Head of caudate nucleus (tissue), 42 donors: ENCODE results near the gene AEN.
A peak's percentile ranks its signal among the peaks of the same experiment; 100 is the strongest.

Experiments
- DNase-seq, 42 donors: peaks; one replicate each; pipeline versions ENCODE4 v3.0.0 to v3.0.0-alpha.2; 2020 to 2021; ENCODE audit warnings: mixed read lengths in 7 of 42
- intact Hi-C: fragments of 100-400 bp; cut with DNase I; formaldehyde crosslinking; loops from one replicate; pipeline ENCODE4 v1.15.0; 2022

AEN gene

DNA sequence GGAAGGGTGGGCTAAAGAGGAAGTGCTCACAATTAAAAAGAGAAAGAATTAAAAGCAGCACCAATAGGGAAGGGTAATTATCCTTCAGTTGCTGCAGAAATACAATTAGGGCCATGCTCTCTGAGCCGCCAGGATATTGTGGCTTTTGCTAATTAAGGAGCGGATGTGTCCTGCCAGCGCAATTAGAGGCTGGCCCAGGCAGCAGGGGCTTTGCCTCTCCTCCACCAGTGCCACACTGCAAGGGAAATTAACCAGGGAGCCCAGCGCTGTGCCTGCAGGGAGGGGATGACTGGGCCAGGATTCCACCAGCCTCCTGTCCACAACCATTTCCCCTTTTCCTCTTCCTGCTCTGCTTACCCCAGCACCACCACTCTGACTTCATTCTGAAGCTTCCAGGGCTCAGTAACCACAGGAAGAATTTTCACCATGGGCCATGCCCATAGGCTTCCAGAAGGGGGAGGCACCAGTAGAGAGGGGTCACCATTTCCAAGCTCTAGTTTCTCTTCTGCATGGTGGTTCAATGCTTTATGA, 10.4 kb upstream of the AEN start:
- intact Hi-C loops: loop anchor here (10.0 kb wide), 1 partner anchor 136 kb away; no protein-coding TSS in a partner anchor
- DNase-seq: peak in 3 of 42 donors; percentile 16 to 26 (median 16)

GRCh38 chr15:88612186-88612796, 8.8 kb upstream of the AEN start:
- no peak for DNase-seq
- intact Hi-C loops: loop anchor here (10.0 kb wide), 1 partner anchor 137 kb away; no protein-coding TSS in a partner anchor

- no peak for DNase-seq
- intact Hi-C loops: loop anchor here (10.0 kb wide), 1 partner anchor 139 kb away; no protein-coding TSS in a partner anchor
Observed at GRCh38 chr15:88613074-88613944, 7.8 kb upstream of the AEN start.

GRCh38 chr15:88615303-88616107, 5.6 kb upstream of the AEN start:
- DNase-seq: no peak
- intact Hi-C loops: loop anchor here (10.0 kb wide), 1 partner anchor 141 kb away; no protein-coding TSS in a partner anchor

DNA sequence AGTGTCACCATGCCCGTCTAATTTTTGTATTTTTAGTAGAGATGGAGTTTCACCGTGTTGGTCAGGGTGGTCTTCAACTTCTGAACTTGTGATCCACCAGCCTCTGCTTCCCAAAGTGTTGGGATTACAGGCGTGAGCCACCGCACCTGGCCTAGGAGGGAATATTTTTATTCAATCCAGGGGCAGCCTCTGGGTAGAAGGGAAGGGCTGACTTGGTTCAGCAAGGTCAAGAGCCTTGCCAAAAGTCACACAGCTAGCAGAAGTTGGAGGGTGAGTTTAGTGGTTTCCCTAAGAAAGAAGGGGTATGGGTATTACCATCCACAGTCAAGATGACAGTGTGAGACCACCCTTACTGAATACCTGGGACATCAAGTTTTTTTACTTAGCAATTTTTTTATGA, 4.9 kb upstream of the AEN start:
- DNase-seq: no peak
- intact Hi-C loops: loop anchor here (10.0 kb wide), 1 partner anchor 141 kb away; no protein-coding TSS in a partner anchor

DNA sequence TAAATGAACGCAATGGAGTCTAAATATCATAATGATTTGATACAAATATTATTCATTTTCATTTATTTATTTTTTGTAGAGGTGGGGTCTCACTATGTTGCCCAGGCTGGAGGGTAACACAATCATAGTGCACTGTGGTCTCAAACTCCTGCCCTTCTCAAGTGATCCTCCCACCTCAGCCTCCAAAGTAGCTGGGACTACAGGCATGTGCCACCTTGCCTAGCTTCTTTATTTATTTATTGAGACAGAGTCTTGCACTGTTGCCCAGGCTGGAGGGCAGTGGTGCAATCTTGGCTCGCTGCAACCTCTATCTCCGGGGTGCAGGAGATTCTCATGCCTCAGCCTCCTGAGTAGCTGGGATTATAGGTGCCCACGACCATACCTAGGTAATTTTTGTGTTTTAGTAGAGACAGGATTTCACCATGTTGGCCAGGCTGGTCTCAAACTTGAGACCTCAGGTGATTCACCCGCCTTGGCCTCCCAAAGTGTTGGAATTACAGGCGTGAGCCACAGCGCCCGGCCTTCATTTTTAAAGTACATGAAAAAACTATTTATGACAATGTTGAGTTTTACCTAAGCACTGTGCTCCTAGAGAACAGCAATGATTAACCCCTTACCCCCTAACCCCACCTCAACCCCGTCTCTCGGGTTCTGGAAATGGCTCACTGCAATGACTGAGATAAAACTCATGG, 4.0 kb upstream of the AEN start:
- DNase-seq: no peak
- intact Hi-C loops: loop anchor here (10.0 kb wide), 1 partner anchor 142 kb away; no protein-coding TSS in a partner anchor

GRCh38 chr15:88617790-88618189, 3.4 kb upstream of the AEN start:
- no peak for DNase-seq
- intact Hi-C loops: loop anchor here (10.0 kb wide), 1 partner anchor 143 kb away; no protein-coding TSS in a partner anchor

GRCh38 chr15:88618686-88619085, 2.5 kb upstream of the AEN start:
- intact Hi-C loops: loop anchor here (10.0 kb wide), 1 partner anchor 144 kb away; no protein-coding TSS in a partner anchor
- no peak for DNase-seq

DNA sequence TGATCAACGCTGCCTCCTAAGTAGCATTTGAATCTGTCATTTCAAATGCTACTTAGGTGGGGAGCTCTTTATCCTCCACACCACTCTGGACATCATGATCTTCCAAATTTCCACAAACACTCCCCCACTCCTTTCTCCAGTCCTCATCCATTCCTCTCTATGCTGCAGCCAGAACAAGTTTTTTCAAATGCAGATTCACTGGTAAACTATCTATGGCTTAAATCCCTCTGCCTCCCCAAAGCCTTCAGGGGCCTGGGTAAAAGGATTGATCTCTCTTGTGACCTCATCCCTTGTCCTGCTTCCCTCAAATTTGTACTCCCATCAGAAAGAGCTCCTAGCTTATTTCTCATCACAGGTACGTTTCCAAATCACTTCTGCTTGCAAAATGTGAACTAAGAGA, 1.3 kb upstream of the AEN start:
- intact Hi-C loops: loop anchor here (5.0 to 10.0 kb wide), 2 partner anchors 145 to 213 kb away; no protein-coding TSS in a partner anchor
- DNase-seq: no peak

DNA sequence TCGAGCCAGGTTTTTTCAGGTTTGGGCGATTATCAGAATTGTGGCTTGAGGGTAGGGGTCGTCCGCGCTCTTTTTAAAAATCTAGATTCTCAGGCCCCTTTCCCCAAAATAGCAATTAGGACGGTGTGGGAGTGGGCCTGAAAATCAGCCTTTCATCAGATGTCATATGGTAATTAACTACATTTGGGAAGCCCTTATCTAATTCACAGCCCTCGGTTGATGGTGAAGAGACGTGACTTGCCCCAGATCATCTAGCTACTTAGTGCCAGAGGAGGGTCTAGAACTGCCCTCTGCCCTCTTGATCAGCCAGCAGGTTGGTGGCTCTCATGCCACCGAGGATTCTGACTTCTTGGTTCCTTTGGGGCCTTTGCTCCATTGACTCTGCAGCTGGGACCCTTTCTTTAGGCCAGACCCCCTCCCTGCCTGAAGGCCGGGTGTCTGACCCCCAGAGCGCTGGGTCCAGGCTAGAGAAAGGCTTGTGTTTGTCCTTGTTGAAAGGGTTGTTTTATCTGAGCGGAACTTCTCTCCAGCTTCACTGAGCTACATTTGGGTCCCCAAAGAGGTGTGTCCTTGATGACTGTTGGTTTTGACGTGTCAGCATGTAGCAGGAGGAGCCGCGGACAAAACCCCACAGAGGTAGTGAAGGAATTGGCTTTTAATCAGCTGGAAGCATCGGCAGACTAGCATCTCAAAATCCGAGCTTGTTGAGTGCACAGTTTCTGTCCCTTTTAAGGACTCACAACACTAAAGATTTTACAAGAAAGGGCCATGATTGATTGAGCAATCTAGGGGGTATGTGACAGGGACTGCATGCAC, 857 bp downstream of the AEN start:
- intact Hi-C loops: loop anchor here (5.0 kb wide), 1 partner anchor 210 kb away; no protein-coding TSS in a partner anchor
- peak in 1 of 42 donors; percentile 32 for DNase-seq

DNA sequence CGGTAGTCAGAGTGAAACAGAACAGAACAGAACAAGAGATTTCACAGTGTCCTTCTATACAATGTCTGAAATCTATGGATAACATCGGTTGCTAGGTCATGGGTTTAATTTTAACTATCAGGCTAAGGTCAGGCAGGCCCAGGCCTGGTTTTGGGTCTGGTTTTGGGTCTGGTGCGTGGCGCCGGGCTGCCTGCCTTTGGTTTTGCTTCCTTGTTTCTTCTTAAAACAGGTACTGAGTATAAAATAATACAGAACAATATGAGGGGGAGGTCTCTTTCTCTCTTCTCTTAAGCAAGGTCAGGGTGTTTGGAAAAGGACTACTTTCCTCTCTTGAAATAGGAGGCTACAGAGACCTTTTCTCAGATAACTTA, 1.4 kb downstream of the AEN start:
- DNase-seq: peak in 1 of 42 donors; percentile 30
- intact Hi-C loops: loop anchor here (5.0 kb wide), 1 partner anchor 210 kb away; no protein-coding TSS in a partner anchor

GRCh38 chr15:88623061-88623460, 1.9 kb downstream of the AEN start:
- intact Hi-C loops: loop anchor here (5.0 kb wide), 1 partner anchor 209 kb away; no protein-coding TSS in a partner anchor
- DNase-seq: peak in 2 of 42 donors; percentile 24 to 51

GRCh38 chr15:88623632-88624031, 2.5 kb downstream of the AEN start:
- intact Hi-C loops: loop anchor here (5.0 kb wide), 1 partner anchor 209 kb away; no protein-coding TSS in a partner anchor
- peak in 1 of 42 donors; percentile 28 for DNase-seq

GRCh38 chr15:88624156-88624970, 3.2 kb downstream of the AEN start:
- intact Hi-C loops: loop anchor here (5.0 kb wide), 1 partner anchor 208 kb away; no protein-coding TSS in a partner anchor

DNA sequence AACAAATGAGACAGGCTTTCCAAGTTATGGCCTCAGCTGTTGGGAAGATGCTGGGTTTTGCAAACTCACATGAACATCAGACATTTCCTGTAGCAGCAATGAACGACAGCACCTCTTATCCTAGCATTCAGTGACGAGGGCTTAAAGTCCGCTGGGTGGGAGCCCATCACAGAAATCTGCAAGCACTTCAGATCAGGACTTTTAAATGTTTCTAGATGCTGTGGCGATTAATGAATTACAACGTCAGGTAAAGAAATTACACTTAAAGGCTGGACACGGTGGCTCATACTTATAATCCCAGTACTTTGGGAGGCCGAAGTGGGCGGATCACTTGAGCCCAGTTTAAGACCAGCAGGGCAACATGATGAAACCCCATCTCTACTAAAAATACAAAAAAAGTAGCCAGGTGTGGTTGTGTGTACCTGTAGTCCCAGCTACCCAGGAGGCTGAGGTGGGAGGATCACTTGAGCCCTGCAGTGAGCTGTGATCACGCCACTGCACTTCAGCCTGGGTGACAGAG, 3.9 kb downstream of the AEN start:
- intact Hi-C loops: loop anchor here (5.0 kb wide), 2 partner anchors 37 to 207 kb away; no protein-coding TSS in a partner anchor
- DNase-seq: peak in 1 of 42 donors; percentile 20

More at GRCh38 chr15:88624156-88624970, 3.2 kb downstream of the AEN start:
- peak in 6 of 42 donors; percentile 4 to 62 (median 36) for DNase-seq
